Left forelimb (tissue), 1 donor: ENCODE measurements around the gene DPPA5.
"Not testable (repeated sequence)": the region's sequence is repeated elsewhere in the genome, so short reads cannot be mapped to it uniquely, and the experiment has no call there.

Experiments
- DNase-seq: peaks from one replicate; pipeline ENCODE4 v3.0.0-alpha.2; 2018; ENCODE audit warnings: low spot score

The DPPA5 gene

DNA sequence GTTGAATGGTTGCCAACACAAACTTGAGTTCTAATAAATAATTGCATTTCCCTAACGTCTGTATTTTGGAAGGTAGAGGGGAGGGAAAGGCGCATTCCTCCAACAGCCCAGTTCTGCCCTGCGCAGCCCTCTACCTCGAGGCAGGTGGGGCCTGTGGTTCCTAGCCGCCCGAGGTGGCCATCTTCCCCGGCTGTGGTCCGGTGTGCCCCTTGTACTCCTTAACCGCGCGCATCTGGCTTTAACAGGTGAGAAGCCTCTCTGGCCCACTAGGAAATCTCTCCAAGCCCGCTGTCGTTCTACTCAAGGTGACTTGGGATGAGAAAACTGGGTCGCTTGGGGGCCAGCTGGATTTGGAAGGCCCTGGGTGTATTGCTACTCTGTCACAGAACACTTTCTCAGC is 10.0 kb upstream of the DPPA5 start:
- DNase-seq, result no peak

DNA sequence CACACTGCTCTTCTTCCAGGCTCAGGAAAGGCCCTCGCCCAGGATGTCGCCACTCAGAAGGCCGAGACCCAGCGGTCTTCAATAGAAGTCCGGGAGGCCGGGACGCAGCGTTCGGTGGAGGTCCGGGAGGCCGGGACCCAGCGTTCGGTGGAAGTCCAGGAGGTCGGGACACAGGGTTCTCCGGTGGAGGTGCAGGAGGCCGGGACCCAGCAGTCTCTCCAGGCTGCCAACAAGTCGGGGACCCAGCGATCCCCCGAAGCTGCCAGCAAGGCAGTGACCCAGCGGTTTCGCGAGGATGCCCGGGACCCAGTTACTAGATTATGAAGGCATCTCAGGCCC is 9.4 kb upstream of the DPPA5 start:
- no peak for DNase-seq

DNA sequence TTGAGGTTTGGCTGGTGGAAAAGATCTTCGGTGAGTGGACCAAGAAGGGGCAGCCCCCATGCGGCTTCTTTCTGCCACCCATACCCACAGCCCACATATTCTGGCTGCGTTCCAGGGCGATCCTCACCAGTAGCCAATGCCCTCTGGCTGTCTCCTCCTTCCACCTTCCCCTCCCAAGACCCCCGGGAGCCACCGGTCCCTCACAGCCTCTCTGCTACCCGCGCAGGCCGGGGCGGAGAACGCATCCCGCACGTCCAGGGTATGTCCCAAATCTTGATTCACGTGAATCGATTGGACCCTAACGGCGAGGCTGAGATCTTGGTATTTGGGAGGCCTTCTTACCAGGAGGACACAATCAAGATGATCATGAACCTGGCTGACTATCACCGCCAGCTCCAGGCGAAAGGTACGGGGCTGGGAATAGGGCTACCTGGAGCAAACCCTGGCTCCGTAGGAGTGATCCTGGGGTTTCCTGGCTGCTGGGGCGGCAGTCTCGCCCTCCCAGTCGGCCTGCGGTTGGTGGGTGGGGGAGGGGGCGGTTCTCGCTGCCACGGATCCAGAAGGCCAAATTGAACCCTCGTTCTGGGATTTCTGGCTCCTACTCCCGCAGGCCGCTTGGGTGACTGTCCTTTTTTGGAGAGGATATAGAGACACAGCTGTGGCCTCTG is 8.9 kb upstream of the DPPA5 start:
- no peak for DNase-seq

DNA sequence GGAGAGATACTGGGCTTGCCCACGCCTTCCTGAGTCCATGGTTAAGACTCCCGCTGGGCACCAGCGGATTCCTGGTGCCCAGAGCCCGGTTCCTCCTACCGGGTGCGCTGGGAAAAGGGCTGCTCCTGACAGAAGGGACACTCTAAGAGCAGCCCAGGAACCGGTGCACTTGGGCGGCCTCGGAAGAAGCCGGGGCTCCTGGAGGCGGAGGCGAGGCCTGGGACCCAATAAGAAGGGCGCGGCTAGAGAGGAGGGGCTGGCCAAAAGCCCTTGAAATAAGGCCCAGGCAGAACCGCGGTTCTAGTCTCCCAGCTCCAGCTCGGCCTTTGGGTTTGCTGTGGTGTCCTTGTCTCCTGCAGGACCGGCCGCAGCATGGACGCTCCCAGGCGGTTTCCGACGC is 8.3 kb upstream of the DPPA5 start, which contains the start of gene KHDC3L:
TSS of gene KHDC3L (plus strand) at position 301 of the 400 bp plus-strand sequence. CDS start at position 373, 72 bp downstream.
- DNase-seq, result no peak

DNA sequence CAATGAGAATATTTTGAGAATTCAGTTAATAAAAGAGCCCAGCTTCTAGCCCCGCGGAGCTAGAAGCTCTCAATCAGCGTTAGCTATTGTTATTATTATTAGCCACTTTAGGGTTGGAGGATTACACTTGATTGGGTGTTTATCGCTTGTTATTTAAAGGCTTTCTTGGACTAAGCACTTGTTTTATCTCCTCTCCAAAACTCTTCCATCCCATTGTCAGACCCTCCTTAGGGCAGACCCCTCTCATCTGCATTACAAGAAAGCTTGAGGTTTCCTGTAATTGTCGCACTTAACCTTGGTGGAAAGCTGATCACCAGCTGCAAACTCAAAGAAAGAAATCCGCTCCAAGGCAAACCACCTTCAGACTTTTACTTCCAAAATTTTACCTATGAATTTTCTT is 4.8 kb downstream of the DPPA5 start:
- DNase-seq, result no peak

DNA sequence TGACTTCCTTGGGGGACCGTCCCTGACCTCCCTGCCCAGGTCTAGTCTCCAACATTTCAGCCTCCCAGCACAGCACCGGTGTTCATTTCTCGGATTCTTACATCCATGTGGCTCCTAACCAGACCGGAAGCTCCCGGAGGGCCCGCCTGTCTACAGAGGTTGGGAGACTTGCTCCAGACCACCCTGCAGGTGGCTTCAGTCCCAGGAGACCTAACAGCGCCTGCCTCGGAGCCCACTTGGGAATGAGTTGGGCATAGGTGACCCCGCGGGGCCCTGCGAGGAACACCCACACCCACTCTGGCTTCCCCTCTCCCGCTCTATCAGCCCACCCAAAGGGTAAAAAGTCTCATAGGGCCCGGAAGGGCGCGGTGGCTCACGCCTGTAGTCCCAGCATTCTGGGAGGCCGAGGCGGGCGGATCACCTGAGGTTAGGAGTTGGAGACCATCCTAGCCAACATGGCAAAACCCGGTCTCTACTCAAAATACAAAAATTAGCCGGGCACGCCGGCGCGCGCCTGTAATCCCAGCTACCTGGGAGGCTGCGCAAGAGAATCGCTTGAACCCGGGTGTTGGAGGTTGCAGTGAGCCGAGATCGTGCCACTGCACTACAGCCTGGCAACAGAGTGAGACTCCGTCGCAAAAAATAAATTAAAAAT is 5.4 kb downstream of the DPPA5 start:
- no peak for DNase-seq

DNA sequence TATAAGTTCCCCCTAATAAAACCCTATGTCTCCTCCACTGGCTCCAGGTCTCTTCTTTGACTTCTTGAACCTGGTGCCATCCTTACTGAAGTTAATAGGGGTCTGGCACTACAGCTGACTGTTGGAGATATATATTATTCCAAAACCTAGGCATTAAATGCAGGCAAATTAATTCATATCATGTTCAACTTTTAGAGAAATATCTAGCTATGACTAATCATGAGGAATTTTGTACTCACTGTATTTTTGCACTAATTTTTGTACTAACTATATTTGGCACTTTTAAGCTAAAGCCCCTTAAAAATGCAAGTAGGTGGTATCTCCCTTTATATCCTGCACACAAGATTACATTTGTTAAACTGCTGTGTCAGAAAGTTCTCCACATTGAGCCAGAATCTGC is 10.9 kb downstream of the DPPA5 start:
- DNase-seq, result no peak

DNA sequence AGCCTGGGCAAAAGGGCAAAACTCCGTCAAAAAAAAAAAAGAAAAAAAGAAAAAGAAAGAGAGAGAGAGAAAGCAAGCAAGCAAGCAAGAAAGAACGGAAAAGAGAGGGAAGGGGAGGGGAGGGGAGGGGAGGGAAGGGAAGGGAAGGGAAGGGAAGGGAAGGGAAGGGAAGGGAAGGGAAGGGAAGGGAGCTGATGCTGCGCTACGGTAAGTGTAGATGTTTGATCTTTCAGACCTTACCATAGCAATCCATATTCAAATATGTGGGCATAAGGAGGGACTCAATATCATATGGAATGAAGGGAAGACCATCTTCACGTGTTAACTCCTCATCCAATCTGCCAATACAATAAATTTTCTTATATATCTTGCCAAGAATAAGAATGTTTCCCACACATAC is 11.9 kb downstream of the DPPA5 start:
- no peak for DNase-seq

DNA sequence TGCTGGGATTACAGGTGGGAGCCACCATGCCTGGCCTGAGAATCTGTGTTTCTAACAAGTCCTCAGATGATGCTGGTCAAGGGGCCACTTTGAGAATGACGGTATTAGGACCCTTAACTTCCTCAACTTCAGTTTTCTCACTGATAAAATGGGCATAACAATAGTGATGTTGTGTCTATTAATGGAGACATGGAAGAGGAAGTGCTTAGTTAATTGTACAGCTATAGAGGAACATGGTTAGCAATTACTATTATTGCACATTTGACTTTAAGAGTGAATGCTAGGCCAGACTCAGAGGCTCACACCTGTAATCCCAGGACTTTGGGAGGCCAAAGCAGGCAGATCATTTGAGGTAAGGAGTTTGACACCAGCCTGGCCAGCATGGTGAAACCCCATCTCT is 12.7 kb downstream of the DPPA5 start:
- DNase-seq, result no peak

DNA sequence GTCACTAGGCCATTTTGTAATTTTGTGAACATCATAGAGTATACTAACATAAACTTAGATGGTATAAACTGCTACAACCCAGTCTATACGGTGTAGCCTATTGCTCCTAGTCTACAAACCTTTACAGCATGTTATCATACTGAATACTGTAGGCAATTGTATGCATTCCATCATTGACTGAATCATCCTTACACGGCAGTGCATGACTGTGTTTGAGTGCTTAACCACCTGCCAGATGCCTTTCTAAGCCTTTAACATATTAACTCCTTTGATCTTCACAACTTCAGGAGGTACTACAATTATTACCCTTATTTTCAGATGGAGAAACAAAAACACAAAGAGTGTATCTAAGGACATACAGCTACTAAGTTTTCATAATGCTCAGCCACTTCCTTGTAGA is 14.0 kb downstream of the DPPA5 start:
- DNase-seq, result no peak

DNA sequence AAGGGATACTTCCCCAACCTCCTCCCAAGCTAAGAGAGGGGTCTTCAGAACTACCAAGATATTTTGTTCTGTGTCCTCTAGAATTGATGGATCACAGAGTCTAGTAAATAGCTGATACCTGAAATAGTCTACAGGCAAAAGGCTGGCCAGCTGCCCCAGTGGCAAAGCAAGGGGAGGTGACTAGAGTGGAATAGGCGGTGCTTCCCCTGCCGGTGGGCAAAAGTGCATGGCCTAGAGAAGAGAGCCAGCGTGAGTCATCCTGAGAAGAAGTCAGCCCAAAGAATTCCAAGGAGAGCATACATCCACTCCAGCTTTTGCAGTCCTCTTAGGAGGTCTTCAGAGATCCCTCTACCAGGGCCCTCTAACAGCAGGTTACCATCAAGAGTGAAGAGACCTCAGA is 14.7 kb downstream of the DPPA5 start:
- no peak for DNase-seq

DNA sequence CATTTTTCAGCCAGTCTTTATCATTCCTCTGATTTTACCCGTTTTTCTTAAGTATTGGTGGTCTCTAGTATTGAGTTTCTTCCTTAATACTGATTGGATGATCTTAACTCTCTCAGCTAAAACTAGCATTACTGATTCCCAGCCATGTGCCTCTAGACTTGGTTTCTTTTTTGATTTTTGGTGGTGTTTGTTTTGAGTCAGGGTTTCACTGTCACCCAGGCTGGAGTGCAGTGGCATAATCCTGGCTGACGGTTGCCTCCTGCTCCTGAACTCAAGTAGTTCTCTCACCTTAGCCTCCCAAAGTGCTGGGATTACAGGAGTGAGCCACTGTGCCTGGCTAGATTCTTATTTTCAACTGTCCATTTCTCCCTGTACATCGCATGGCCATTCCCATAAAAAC is 24.9 kb downstream of the DPPA5 start:
- DNase-seq, result no peak

DNA sequence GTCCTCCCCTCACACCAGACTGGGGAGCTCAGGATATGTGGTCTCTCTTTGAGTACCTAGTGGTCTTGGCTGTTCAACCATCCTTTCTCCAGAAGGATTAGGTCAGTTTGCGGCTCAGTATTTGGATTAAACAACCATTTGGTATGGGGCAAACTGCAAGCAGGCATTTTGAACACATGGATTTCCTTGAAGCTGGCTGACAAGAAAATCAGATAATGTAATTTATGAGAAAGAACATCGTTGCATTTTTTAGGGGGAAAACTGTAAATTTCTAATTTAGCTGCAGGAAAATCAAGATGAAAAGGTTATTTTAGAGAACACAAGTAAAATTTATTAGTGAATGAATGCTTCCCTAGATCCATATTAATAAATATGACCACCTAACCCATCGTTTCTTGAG is 25.3 kb downstream of the DPPA5 start:
- DNase-seq, result no peak

DNA sequence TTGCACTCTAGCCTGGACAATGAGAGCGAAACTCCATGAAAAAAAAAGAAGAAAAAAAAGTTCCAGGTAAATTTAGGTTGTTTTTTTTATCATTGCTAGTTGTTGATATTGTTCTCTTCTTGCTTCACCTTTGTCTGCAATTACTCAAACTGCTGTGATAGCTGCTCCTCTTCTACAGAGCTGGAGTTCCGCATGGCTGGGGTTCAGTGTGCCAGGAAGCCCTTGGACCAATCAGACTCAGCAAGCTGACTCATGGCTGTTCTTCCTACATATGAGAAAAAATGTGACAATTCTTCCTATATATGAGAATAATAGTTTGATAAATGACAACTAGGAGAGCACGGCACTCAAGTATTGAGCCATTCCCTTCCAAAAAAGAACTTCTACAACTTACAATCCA is 28.4 kb downstream of the DPPA5 start:
- DNase-seq, result no peak

DNA sequence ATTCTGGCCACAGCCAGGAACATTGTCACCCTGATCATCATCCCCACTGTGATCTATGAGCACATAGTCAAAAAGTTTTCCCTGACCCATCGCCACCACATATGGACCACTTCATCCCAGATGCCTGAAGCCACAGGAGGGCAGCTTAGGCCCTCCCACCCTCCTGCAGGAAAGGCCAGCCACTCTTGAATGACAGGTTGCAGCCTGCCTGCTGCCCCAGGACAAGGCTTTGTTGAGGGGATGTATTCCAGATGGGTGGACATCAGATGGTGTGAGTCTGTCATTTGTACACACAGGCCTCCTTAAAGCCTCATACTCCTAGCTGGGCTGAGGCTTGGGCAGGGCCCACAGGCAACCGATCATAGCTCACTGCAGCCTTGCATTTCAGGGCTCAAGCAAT is 30.8 kb downstream of the DPPA5 start:
- DNase-seq, result no peak

DNA sequence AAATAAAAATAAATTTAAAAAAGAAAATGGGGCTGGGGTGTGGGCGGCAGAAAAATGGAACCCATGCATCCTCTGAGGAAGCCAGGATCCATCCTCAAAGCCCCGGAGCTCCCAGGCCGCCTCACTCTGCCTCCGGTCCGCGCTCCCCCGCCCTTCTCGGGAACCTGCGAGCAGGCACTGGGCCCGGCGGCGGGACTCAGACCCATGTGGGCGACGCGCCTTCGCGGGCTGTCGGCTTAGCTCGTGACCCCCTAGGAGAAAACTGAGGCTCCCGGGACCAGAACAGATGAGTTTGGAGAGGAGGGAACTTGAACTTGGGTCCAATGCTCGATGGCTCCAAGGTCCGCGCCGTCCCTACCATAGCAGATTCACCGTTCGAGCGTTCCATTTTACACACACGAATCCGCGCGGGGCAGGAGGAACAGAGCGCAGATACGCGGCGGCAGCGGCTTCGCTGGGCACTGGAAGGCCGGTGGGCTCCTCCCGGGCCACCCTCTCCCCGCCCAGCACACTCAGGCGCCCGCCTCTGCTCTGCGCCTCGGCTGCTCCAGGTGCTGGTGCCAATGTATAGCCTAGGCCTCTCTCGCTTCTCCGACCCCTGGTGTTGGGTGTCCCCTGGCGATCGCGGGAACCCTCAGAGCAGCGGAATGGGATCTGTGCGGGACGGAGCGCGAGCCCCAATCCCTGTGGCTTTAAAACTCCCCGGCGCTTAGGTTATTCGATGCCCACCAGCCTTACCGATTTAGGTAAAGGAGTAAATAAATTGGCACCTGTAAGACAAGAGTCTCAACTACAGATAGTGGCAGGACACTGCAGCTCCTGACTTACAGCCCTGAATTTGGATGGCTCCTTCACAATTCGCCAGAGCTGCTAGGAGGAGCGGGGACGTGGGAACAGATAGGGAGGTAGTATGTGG is 39.2 kb downstream of the DPPA5 start:
- DNase-seq, result no peak

DNA sequence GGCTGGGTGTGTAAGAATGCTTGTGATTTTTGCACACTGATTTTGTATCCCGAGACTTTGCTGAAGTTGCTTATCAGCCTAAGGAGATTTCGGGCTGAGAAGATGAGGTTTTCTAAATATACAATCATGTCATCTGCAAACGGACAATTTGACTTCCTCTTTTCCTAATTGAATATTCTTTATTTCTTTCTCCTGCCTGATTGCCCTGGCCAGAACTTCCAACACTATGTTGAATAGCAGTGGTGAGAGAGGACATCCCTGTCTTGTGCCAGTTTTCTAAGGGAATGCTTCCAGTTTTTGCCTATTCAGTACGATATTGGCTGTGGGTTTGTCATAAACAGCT is 43.6 kb downstream of the DPPA5 start:
- not testable (repeated sequence) for DNase-seq

DNA sequence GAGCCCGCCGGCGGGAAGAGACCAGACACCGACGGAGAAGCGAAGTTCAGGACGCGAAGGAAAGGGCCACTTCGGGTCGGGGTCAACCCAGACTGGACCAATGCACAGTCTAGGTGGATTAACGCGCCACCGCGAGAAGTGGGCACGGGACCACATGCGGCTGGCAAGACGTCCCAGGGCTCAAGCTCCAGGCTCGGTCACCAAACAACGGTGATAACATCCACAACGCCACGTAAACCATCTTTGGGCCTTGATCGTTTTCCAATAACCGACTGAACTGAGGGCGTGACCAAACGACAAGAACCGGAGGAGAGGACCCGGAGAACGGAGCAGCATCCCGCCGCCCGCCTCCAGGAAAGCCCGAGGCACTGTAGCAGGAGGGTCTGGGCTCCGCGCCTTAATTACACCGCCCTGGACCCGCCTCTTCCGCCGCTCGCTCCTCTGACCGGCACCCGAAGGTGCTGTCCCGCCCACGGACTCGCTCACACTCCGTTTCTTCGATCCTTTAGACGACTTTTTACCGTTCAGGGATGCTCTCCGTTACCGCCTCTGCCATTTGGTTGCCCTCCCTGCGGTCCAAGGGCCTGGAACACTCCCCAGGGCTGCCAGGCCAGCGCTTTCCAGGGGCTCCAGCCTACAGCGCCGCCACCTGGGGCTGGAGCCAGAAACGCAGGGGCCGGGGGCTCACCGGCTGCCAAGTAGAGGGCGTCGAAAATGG is 44.1 kb downstream of the DPPA5 start:
- peak; percentile 88 for DNase-seq

DNA sequence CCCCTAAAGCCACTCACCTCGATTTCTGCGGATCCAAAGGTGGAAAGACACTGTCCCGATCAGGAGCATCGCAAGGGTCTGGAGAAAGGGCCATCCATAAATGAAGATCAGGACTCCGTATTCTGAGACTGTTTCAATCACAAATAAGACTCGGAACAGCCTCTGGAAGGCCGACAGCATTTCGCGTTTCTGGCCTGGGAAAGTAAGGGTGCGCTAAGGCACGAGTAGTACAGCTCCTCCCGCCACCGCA is 44.6 kb downstream of the DPPA5 start:
- no peak for DNase-seq

DNA sequence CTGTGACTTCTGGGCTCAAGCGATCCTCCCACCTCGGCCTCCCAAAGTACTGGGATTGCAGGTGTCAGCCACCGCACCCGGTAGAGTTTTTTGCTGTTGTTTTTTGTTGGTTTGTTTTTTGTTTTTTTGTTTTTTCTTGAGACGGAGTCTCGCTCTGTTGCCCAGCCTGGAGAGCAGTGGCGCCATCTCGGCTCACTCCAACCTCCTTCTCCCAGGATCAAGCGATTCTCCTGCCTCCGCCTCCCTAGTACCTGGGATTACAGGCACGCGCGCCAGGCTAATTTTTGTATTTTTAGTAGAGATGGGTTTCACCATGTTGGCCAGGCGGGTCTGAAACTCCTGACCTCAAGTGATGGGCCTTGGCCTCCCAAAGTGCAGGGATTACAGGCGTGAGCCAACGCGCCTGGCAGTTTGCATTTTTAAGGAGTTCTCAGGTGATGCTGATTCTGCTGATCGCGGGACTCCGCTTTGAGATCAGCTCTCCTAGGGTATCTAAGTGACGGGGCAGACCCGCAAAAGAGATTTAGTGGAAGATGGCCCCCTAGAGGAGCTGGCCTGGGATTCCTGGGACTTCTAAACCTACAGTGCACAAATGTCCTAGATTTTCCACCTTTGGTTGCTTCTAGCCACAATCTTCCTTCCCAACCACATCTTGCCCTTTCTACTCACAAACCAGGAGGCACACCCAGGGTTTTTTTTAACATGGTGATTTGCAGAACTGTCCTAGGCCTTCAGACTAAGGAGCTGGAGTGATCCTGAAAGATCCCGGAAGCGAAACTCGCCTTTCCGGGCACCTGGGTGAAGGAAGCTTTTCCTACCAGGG is 45.2 kb downstream of the DPPA5 start:
- peak; percentile 71 for DNase-seq

DNA sequence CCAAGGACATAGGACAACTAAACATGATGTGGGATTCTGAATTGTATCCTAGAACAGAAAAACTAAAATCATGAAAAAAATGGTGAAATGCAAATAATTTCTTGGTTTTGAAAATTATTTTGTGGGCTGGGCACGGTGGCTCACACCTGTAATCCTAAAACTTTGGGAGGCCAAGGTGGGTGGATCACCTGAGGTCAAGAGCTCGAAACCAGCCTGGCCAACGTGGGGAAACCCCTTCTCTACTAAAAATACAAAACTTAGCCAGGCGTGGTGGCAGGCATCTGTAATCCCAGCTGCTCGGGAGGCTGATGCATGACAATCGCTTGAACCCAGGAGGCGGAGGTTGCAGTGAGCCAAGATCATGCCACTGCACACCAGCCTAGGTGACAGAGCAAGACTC is 50.3 kb downstream of the DPPA5 start:
- not testable (repeated sequence) for DNase-seq
